VCaP (cell line): ENCODE results near the gene IFIT5.

Experiments
- H3K27ac ChIP-seq: fragments of 450-650 bp; 2 replicates; pipeline ENCODE4 v1.5.1; 2017
- CTCF ChIP-seq: fragments of 450-650 bp; conservative IDR thresholded peaks from 2 replicates; pipeline ENCODE4 v1.5.1; 2017; ENCODE audit warnings: mild to moderate bottlenecking, moderate library complexity

IFIT5 gene

GRCh38 chr10:89452193-89452592 lies 37.8 kb downstream of the IFIT5 start:
- TF ChIP-seq CTCF = no peak
- H3K27ac ChIP-seq = no peak overlapping the region

GRCh38 chr10:89454561-89455347 lies 40.4 kb downstream of the IFIT5 start:
- no peak overlapping the region for H3K27ac ChIP-seq

GRCh38 chr10:89458291-89458690 lies 43.9 kb downstream of the IFIT5 start:
- no peak for TF ChIP-seq CTCF
- H3K27ac ChIP-seq = no peak overlapping the region

More at GRCh38 chr10:89454561-89455347, 40.4 kb downstream of the IFIT5 start:
- no peak for TF ChIP-seq CTCF

GRCh38 chr10:89458784-89459183 lies 44.4 kb downstream of the IFIT5 start:
- no peak for TF ChIP-seq CTCF
- H3K27ac ChIP-seq = no peak overlapping the region

GRCh38 chr10:89463846-89464537 lies 49.6 kb downstream of the IFIT5 start:
- no peak for TF ChIP-seq CTCF
- H3K27ac ChIP-seq = no peak overlapping the region

- TF ChIP-seq CTCF = no peak
- no peak overlapping the region for H3K27ac ChIP-seq
These were observed 50.8 kb downstream of the IFIT5 start for GRCh38 chr10:89465196-89465595.

- H3K27ac ChIP-seq = peak overlapping the region; percentile 15; the same call in 1 of the 2 replicates
- peak; percentile 72 for TF ChIP-seq CTCF
These were observed 52.2 kb downstream of the IFIT5 start for GRCh38 chr10:89466599-89467035.
